K562 (cell line): ENCODE data around the gene RCL1. TPM values are rescaled to one million over a fixed set of nuclear protein-coding genes. Genes with fewer than 3 reads are reported as not detected.

ENCODE experiments used
- DMBX1 ChIP-seq: fragments of 250-450 bp; sonication (Bioruptor Pico); IDR thresholded peaks from 2 replicates; pipeline ENCODE4 v1.8.0; 2022; ENCODE audit warnings: inconsistent platforms, mild to moderate bottlenecking, moderate library complexity, borderline replicate concordance
- FOXP1 ChIP-seq: sonication (generic); formaldehyde crosslinking; IDR thresholded peaks from 2 replicates; pipeline ENCODE4 v1.8.0; 2022; ENCODE audit warnings: mild to moderate bottlenecking, missing genetic modification reagents
- HNRNPK ChIP-seq: fragments of 200-400 bp; formaldehyde crosslinking; IDR thresholded peaks from one replicate; pipeline ENCODE4 v1.6.1; 2018; ENCODE audit warnings: mild to moderate bottlenecking, low read depth, low read length; ENCODE audit not compliant: poor library complexity, severe bottlenecking
- POLR2AphosphoS5 ChIP-seq: IDR thresholded peaks from 2 replicates; pipeline ENCODE4 v1.6.1; 2011; ENCODE audit warnings: mild to moderate bottlenecking, low read depth, low read length, moderate library complexity; ENCODE audit not compliant: control insufficient read depth, insufficient read depth
- POLR2H ChIP-seq: IDR thresholded peaks from 2 replicates; pipeline ENCODE4 v1.6.1; 2016; ENCODE audit warnings: missing genetic modification characterization, low read depth, mild to moderate bottlenecking, control low read depth, missing compliant biosample characterization, moderate library complexity
- POU5F1 ChIP-seq: fragments of 150-350 bp; IDR thresholded peaks from 2 replicates; pipeline ENCODE4 v1.6.1; 2014; ENCODE audit warnings: borderline replicate concordance, low read length, low read depth, mild to moderate bottlenecking; ENCODE audit not compliant: partially characterized antibody
- PTTG1 ChIP-seq: fragments of 450-650 bp; IDR thresholded peaks from 2 replicates; pipeline ENCODE4 v1.6.1; 2016; ENCODE audit warnings: low read depth, mild to moderate bottlenecking, missing genetic modification characterization, missing compliant biosample characterization
- SMAD1 ChIP-seq: fragments of 150-350 bp; IDR thresholded peaks from 2 replicates; pipeline ENCODE4 v1.6.1; 2014; ENCODE audit warnings: low read length, low read depth; ENCODE audit not compliant: partially characterized antibody
- TEAD1 ChIP-seq, 2 experiments: fragments of 450-650 bp in 1 of 2; sonication (generic) in 1 of 2; formaldehyde crosslinking; IDR thresholded peaks; 2 replicates each; pipeline versions ENCODE4 v1.4.0 to v1.8.0; 2020 to 2022; ENCODE audit warnings: mild to moderate bottlenecking in 2 of 2, missing genetic modification reagents in 1 of 2
- YBX1 ChIP-seq: fragments of 450-650 bp; IDR thresholded peaks from 2 replicates; pipeline ENCODE4 v1.7.1; 2016; ENCODE audit warnings: mild to moderate bottlenecking
- ZBTB7A ChIP-seq: IDR thresholded peaks from 2 replicates; pipeline ENCODE4 v1.6.1; 2011; ENCODE audit warnings: low read depth, mild to moderate bottlenecking, low read length, moderate library complexity, borderline replicate concordance; ENCODE audit not compliant: control insufficient read depth
- polyA plus RNA-seq, 8 experiments: library from polyadenylated mRNA; depleted of rRNA in 4 of 8; stranded (reverse) in 5 of 8; unstranded in 3 of 8; fragments of >200 nt; fragmentation: Nextera tagmentation in 2 of 8; fragmentation: Illumina TruSeq in 1 of 8; extraction: Ambion mirVana in 2 of 8; extraction: Trizol in 1 of 8; gene quantifications; 2 replicates each; pipeline versions ENCODE4 v1.2.1 to v1.2.3, GENCODE V29; 2011 to 2014; ENCODE audit warnings: inconsistent platforms in 1 of 8, missing spikeins in 1 of 8
- total RNA-seq, 7 experiments: library from RNA; depleted of rRNA in 6 of 7; stranded (reverse); fragments of >200 nt in 6 of 7; fragmentation: Illumina TruSeq in 2 of 7; extraction: Trizol in 2 of 7; gene quantifications; 2 replicates each; pipeline versions ENCODE4 v1.2.1 to v1.2.3, GENCODE V29; 2011 to 2021; ENCODE audit warnings: low replicate concordance in 1 of 7
- TF ChIP-seq, protein P1 (sequence below), 2 experiments: fragments of 450-650 bp; formaldehyde crosslinking in 1 of 2; IDR thresholded peaks; 2 replicates each; pipeline versions ENCODE4 v1.4.0 to v1.6.1; 2014 to 2020; ENCODE audit warnings: mild to moderate bottlenecking in 2 of 2, borderline replicate concordance in 1 of 2, low read depth in 1 of 2
- TF ChIP-seq, protein P2 (sequence below): fragments of 450-650 bp; formaldehyde crosslinking; IDR thresholded peaks from 2 replicates; pipeline ENCODE4 v1.4.0; 2022; ENCODE audit warnings: missing genetic modification characterization
- TF ChIP-seq, protein P3 (sequence below): sonication (generic); IDR thresholded peaks from 2 replicates; pipeline ENCODE4 v1.6.1; 2016

Gene RCL1
- total and polyA plus RNA-seq, 9 of the 15 experiments (the other 6 are each of a cell fraction or from before 2014, with no cell fraction given) = 24.0 to 67.7 (median 38.6) TPM

DNA sequence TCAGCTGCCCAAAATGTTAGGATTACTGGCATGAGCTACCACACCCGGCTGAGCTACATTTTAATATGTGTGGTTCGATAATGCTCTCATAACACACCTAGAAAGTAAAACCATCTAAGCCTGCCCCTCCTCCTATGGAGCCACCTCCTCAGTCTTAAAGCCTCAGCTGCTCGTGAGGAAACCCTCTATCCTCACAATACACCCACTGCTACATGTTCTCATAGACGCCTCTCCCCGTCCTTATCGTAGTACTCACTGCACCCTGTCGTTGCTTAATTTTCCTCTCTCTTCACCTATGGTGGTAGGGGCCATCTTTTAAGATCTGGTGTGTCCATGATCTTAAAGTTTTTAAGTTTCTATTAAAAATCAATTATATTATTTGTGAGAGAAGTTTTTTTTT, 72.9 kb downstream of the RCL1 start (continued):
- TF ChIP-seq SMAD1 (no peak), POLR2H (peak; percentile 45), YBX1 (no peak), POLR2AphosphoS5 (peak; percentile 56; the same call in 1 of the 2 replicates), DMBX1 (CRISPR knock-in tag) (no peak), HNRNPK (no peak), POU5F1 (no peak), PTTG1 (tag) (no peak), FOXP1 (CRISPR knock-in tag) (no peak), ZBTB7A (no peak), TEAD1 (CRISPR knock-in tag; IDR thresholded peaks at IDR 0.05) (no peak)
- TF ChIP-seq, protein P1, sequence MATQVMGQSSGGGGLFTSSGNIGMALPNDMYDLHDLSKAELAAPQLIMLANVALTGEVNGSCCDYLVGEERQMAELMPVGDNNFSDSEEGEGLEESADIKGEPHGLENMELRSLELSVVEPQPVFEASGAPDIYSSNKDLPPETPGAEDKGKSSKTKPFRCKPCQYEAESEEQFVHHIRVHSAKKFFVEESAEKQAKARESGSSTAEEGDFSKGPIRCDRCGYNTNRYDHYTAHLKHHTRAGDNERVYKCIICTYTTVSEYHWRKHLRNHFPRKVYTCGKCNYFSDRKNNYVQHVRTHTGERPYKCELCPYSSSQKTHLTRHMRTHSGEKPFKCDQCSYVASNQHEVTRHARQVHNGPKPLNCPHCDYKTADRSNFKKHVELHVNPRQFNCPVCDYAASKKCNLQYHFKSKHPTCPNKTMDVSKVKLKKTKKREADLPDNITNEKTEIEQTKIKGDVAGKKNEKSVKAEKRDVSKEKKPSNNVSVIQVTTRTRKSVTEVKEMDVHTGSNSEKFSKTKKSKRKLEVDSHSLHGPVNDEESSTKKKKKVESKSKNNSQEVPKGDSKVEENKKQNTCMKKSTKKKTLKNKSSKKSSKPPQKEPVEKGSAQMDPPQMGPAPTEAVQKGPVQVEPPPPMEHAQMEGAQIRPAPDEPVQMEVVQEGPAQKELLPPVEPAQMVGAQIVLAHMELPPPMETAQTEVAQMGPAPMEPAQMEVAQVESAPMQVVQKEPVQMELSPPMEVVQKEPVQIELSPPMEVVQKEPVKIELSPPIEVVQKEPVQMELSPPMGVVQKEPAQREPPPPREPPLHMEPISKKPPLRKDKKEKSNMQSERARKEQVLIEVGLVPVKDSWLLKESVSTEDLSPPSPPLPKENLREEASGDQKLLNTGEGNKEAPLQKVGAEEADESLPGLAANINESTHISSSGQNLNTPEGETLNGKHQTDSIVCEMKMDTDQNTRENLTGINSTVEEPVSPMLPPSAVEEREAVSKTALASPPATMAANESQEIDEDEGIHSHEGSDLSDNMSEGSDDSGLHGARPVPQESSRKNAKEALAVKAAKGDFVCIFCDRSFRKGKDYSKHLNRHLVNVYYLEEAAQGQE (IDR thresholded peaks at IDR 0.05; ENCODE audit: borderline replicate concordance) = no peak
- TF ChIP-seq, protein P1 (CRISPR knock-in tag; IDR thresholded peaks at IDR 0.05; ENCODE audit: low read depth) = no peak
- TF ChIP-seq, protein P2, sequence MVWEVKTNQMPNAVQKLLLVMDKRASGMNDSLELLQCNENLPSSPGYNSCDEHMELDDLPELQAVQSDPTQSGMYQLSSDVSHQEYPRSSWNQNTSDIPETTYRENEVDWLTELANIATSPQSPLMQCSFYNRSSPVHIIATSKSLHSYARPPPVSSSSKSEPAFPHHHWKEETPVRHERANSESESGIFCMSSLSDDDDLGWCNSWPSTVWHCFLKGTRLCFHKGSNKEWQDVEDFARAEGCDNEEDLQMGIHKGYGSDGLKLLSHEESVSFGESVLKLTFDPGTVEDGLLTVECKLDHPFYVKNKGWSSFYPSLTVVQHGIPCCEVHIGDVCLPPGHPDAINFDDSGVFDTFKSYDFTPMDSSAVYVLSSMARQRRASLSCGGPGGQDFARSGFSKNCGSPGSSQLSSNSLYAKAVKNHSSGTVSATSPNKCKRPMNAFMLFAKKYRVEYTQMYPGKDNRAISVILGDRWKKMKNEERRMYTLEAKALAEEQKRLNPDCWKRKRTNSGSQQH (CRISPR knock-in tag) = no peak
- TF ChIP-seq, protein P3, sequence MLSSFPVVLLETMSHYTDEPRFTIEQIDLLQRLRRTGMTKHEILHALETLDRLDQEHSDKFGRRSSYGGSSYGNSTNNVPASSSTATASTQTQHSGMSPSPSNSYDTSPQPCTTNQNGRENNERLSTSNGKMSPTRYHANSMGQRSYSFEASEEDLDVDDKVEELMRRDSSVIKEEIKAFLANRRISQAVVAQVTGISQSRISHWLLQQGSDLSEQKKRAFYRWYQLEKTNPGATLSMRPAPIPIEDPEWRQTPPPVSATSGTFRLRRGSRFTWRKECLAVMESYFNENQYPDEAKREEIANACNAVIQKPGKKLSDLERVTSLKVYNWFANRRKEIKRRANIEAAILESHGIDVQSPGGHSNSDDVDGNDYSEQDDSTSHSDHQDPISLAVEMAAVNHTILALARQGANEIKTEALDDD = no peak
